Measurements from ENCODE around the gene VASH2. TPM values are rescaled to one million over a fixed set of nuclear protein-coding genes. Genes with fewer than 3 reads are reported as not detected.

Gene VASH2
- total and polyA plus RNA-seq, 10 donors, result 0.33 to 2.6 (median 0.95) TPM

- H3K9me3 ChIP-seq, result peaks cover 0 to 13% (median 9%) of the 10 kb centered on the region in 8 donors
- H3K27ac ChIP-seq, result no peak overlapping the region
- H3K4me3 ChIP-seq, result no peak overlapping the region
- DNase-seq, result no peak
- H3K27me3 ChIP-seq (replicated peaks in 1 of 7), result peaks cover 0 to 10% (median 0%) of the 10 kb centered on the region in 7 donors
- H3K36me3 ChIP-seq, result no peaks in the 10 kb centered on the region
- WGBS, 5 donors, result 87 to 96% (median 92%) methylated on average over 2 of the region's 2 CpGs
- peaks cover 0 to 24% (median 5%) of the 10 kb centered on the region in 6 donors for H3K4me1 ChIP-seq
- intact Hi-C loops (cut with DNase I; ENCODE audit: low total_unique reads), result no loop called here
- no peak for TF ChIP-seq CTCF (IDR thresholded peaks at IDR 0.05 in 8 of 11, conservative IDR thresholded peaks at IDR 0.05 in 3 of 11)
- TF ChIP-seq POLR2A (IDR thresholded peaks at IDR 0.05), result no peak
- no peak for TF ChIP-seq POLR2AphosphoS5 (IDR thresholded peaks at IDR 0.05)
Measured at GRCh38 chr1:212945056-212945455, 5.3 kb upstream of the VASH2 start.

GRCh38 chr1:212945463-212946160, 4.7 kb upstream of the VASH2 start:
- Histone ChIP-seq H3K4me3 (no peak overlapping the region), H3K27me3 (replicated peaks in 1 of 7) (peaks cover 0 to 16% (median 1%) of the 10 kb centered on the region in 7 donors), H3K4me1 (peaks cover 0 to 29% (median 10%) of the 10 kb centered on the region in 6 donors), H3K36me3 (no peaks in the 10 kb centered on the region), H3K9me3 (peaks cover 0 to 9% (median 3%) of the 10 kb centered on the region in 8 donors), H3K27ac (no peak overlapping the region)
- intact Hi-C loops (cut with DNase I; ENCODE audit: low total_unique reads), result no loop called here
- 85 to 93% (median 93%) methylated on average over 4 of the region's 4 CpGs for WGBS, 5 donors
- no peak for TF ChIP-seq CTCF (IDR thresholded peaks at IDR 0.05 in 8 of 11, conservative IDR thresholded peaks at IDR 0.05 in 3 of 11)
- TF ChIP-seq POLR2AphosphoS5 (IDR thresholded peaks at IDR 0.05), result no peak
- TF ChIP-seq POLR2A (IDR thresholded peaks at IDR 0.05), result no peak
- DNase-seq, result no peak

GRCh38 chr1:212946872-212947271, 3.5 kb upstream of the VASH2 start:
- no peaks in the 10 kb centered on the region for H3K36me3 ChIP-seq
- no peak for DNase-seq
- H3K4me1 ChIP-seq, result peaks cover 0 to 41% (median 21%) of the 10 kb centered on the region in 6 donors
- no peak for TF ChIP-seq POLR2AphosphoS5 (IDR thresholded peaks at IDR 0.05)
- no peak for TF ChIP-seq CTCF (IDR thresholded peaks at IDR 0.05 in 8 of 11, conservative IDR thresholded peaks at IDR 0.05 in 3 of 11)
- TF ChIP-seq POLR2A (IDR thresholded peaks at IDR 0.05), result no peak
- H3K27ac ChIP-seq, result no peak overlapping the region
- intact Hi-C loops (cut with DNase I; ENCODE audit: low total_unique reads), result no loop called here
- peaks cover 0 to 6% (median 0%) of the 10 kb centered on the region in 8 donors for H3K9me3 ChIP-seq
- H3K4me3 ChIP-seq, result no peak overlapping the region
- peaks cover 0 to 28% (median 11%) of the 10 kb centered on the region in 7 donors for H3K27me3 ChIP-seq (replicated peaks in 1 of 7)

GRCh38 chr1:212949771-212950170, 570 bp upstream of the VASH2 start:
- intact Hi-C loops (cut with DNase I; ENCODE audit: low total_unique reads), result no loop called here

More at GRCh38 chr1:212949771-212950170, 570 bp upstream of the VASH2 start:
- peaks cover 0 to 45% (median 20%) of the 10 kb centered on the region in 6 donors for H3K4me1 ChIP-seq
- H3K27ac ChIP-seq, result no peak overlapping the region
- peaks cover 0 to 44% (median 13%) of the 10 kb centered on the region in 7 donors for H3K27me3 ChIP-seq (replicated peaks in 1 of 7)
- H3K4me3 ChIP-seq, result peak overlapping the region in 7 of 8 donors; percentile 51 to 81 (median 57)
- H3K36me3 ChIP-seq, result no peaks in the 10 kb centered on the region
- TF ChIP-seq CTCF (IDR thresholded peaks at IDR 0.05 in 8 of 11, conservative IDR thresholded peaks at IDR 0.05 in 3 of 11), result no peak
- DNase-seq, result no peak
- peaks cover 0 to 6% (median 0%) of the 10 kb centered on the region in 8 donors for H3K9me3 ChIP-seq
- WGBS, 5 donors, result 31 to 41% (median 36%) methylated on average over 2 of the region's 2 CpGs

Data from spleen (tissue), 11 donors.